H9 (cell line): ENCODE data around the gene RAB33A. TPM values are rescaled to one million over a fixed set of nuclear protein-coding genes. Genes with fewer than 3 reads are reported as not detected.

ENCODE experiments used
- DNase-seq: peaks from one replicate; pipeline ENCODE4 v3.0.0-alpha.2; 2017
- H2AFZ ChIP-seq: one replicate; pipeline ENCODE4 v1.6.1; 2013; ENCODE audit warnings: mild to moderate bottlenecking, low read length, control low read depth, moderate library complexity
- H2AK5ac ChIP-seq: 2 replicates; pipeline ENCODE4 v1.6.1; 2013; ENCODE audit warnings: low read length, control low read depth, mixed read lengths; ENCODE audit not compliant: insufficient read length
- H2BK120ac ChIP-seq: one replicate; pipeline ENCODE4 v1.6.1; 2013; ENCODE audit warnings: low read depth, mild to moderate bottlenecking, low read length, control low read depth, inconsistent platforms; ENCODE audit not compliant: poor library complexity, severe bottlenecking
- H2BK12ac ChIP-seq: 2 replicates; pipeline ENCODE4 v1.6.1; 2013; ENCODE audit warnings: low read length, control low read depth, mixed read lengths, low read depth; ENCODE audit not compliant: insufficient read length
- H2BK15ac ChIP-seq: 2 replicates; pipeline ENCODE4 v1.6.1; 2013; ENCODE audit warnings: low read depth, low read length, control low read depth
- H2BK20ac ChIP-seq: one replicate; pipeline ENCODE4 v1.6.1; 2013; ENCODE audit warnings: low read depth, mild to moderate bottlenecking, low read length, control low read depth, inconsistent platforms; ENCODE audit not compliant: poor library complexity, severe bottlenecking
- H2BK5ac ChIP-seq: 2 replicates; pipeline ENCODE4 v1.6.1; 2013; ENCODE audit warnings: low read length, control low read depth, mixed read lengths; ENCODE audit not compliant: insufficient read length
- H3K14ac ChIP-seq: 2 replicates; pipeline ENCODE4 v1.6.1; 2013; ENCODE audit warnings: low read length, control low read depth; ENCODE audit not compliant: insufficient read depth
- H3K18ac ChIP-seq: 2 replicates; pipeline ENCODE4 v1.6.1; 2013; ENCODE audit warnings: low read depth, mild to moderate bottlenecking, mixed read lengths, low read length, control low read depth; ENCODE audit not compliant: insufficient read length
- H3K23ac ChIP-seq: 2 replicates; pipeline ENCODE4 v1.6.1; 2013; ENCODE audit warnings: low read length, control low read depth, mixed read lengths, low read depth; ENCODE audit not compliant: insufficient read length
- H3K23me2 ChIP-seq: 2 replicates; pipeline ENCODE4 v1.6.1; 2013; ENCODE audit warnings: low read depth, mild to moderate bottlenecking, mixed read lengths, low read length, control low read depth; ENCODE audit not compliant: insufficient read length, poor library complexity, severe bottlenecking
- H3K27ac ChIP-seq: 2 replicates; pipeline ENCODE4 v1.5.1; 2013; ENCODE audit warnings: low read length, control low read depth, mixed read lengths, low read depth; ENCODE audit not compliant: insufficient read length
- H3K27me3 ChIP-seq: 2 replicates; pipeline ENCODE4 v1.6.1; 2013; ENCODE audit warnings: low read length, control low read depth, inconsistent platforms; ENCODE audit not compliant: insufficient read depth
- H3K4ac ChIP-seq: 2 replicates; pipeline ENCODE4 v1.6.1; 2013; ENCODE audit warnings: low read depth, mild to moderate bottlenecking, control low read depth, inconsistent platforms, low read length, moderate library complexity
- H3K4me1 ChIP-seq: 2 replicates; pipeline ENCODE4 v1.6.1; 2013; ENCODE audit warnings: low read length, control low read depth, inconsistent platforms; ENCODE audit not compliant: insufficient read depth
- H3K4me2 ChIP-seq: 2 replicates; pipeline ENCODE4 v1.6.1; 2013; ENCODE audit warnings: low read length, control low read depth, mixed read lengths; ENCODE audit not compliant: insufficient read length, insufficient read depth
- H3K56ac ChIP-seq: 2 replicates; pipeline ENCODE4 v1.6.1; 2013; ENCODE audit warnings: low read depth, mild to moderate bottlenecking, mixed read lengths, low read length, control low read depth; ENCODE audit not compliant: insufficient read length
- H3K79me1 ChIP-seq: 2 replicates; pipeline ENCODE4 v1.6.1; 2013; ENCODE audit warnings: low read depth, mild to moderate bottlenecking, moderate library complexity, low read length, control low read depth, inconsistent platforms; ENCODE audit not compliant: insufficient read depth, poor library complexity, severe bottlenecking
- H3K79me2 ChIP-seq: 2 replicates; pipeline ENCODE4 v1.6.1; 2013; ENCODE audit warnings: low read length, control low read depth, inconsistent platforms; ENCODE audit not compliant: insufficient read depth
- H3K9ac ChIP-seq: 2 replicates; pipeline ENCODE4 v1.6.1; 2013; ENCODE audit warnings: low read length, control low read depth, mixed read lengths; ENCODE audit not compliant: insufficient read length; ENCODE audit errors: extremely low read depth
- H3K9me3 ChIP-seq: one replicate; pipeline ENCODE4 v1.6.1; 2013; ENCODE audit warnings: low read depth, low read length, inconsistent platforms; ENCODE audit not compliant: control insufficient read depth
- H3T11ph ChIP-seq: one replicate; pipeline ENCODE4 v1.6.1; 2013; ENCODE audit warnings: mild to moderate bottlenecking, low read length, control low read depth, inconsistent platforms
- H4K20me1 ChIP-seq: one replicate; pipeline ENCODE4 v1.6.1; 2013; ENCODE audit not compliant: control insufficient read depth, insufficient read length, insufficient read depth
- H4K5ac ChIP-seq: 2 replicates; pipeline ENCODE4 v1.6.1; 2013; ENCODE audit warnings: low read depth, mild to moderate bottlenecking, mixed read lengths, low read length, control low read depth; ENCODE audit not compliant: insufficient read length
- H4K8ac ChIP-seq: replicated peaks from 2 replicates; pipeline ENCODE4 v1.6.1; 2013; ENCODE audit warnings: low read length, control low read depth, mixed read lengths, low read depth; ENCODE audit not compliant: insufficient read length
- H4K91ac ChIP-seq: 2 replicates; pipeline ENCODE4 v1.6.1; 2013; ENCODE audit warnings: low read depth, mild to moderate bottlenecking, moderate library complexity, mixed read lengths, low read length, control low read depth; ENCODE audit not compliant: insufficient read length
- H3K27ac Mint-ChIP-seq, 3 experiments: 2 replicates in 2 of 3; 3 replicates in 1 of 3; pipeline ENCODE4 v1.8.0; 2020 to 2021; ENCODE audit warnings: mixed read lengths in 3 of 3, mild to moderate bottlenecking in 1 of 3, moderate library complexity in 1 of 3
- H3K27me3 Mint-ChIP-seq: 2 replicates; pipeline ENCODE4 v1.8.0; 2021; ENCODE audit warnings: low read depth, mild to moderate bottlenecking, moderate library complexity, mixed read lengths
- H3K36me3 Mint-ChIP-seq, 3 experiments: 2 replicates in 2 of 3; 3 replicates in 1 of 3; pipeline ENCODE4 v1.8.0; 2020 to 2021; ENCODE audit warnings: low read depth in 3 of 3, mixed read lengths in 3 of 3; ENCODE audit not compliant: insufficient read depth in 1 of 3
- H3K4me1 Mint-ChIP-seq, 2 experiments: 2 replicates each; pipeline ENCODE4 v1.8.0; 2020; ENCODE audit warnings: mixed read lengths in 2 of 2
- H3K4me3 Mint-ChIP-seq, 2 experiments: 2 replicates in 1 of 2; 3 replicates in 1 of 2; pipeline ENCODE4 v1.8.0; 2020 to 2021; ENCODE audit warnings: mild to moderate bottlenecking in 2 of 2, mixed read lengths in 2 of 2, moderate library complexity in 1 of 2
- H3K9me3 Mint-ChIP-seq, 2 experiments: 2 replicates in 1 of 2; 3 replicates in 1 of 2; pipeline ENCODE4 v1.8.0; 2020; ENCODE audit warnings: mild to moderate bottlenecking in 2 of 2, mixed read lengths in 2 of 2, moderate library complexity in 1 of 2
- CTCF ChIP-seq: fragments of 200-600 bp; sonication (generic); conservative IDR thresholded peaks from 3 replicates; pipeline ENCODE4 v1.8.0; 2021; ENCODE audit warnings: antibody characterized with exemption, mild to moderate bottlenecking
- WGBS: extraction: QIAGEN DNeasy Blood & Tissue Kit; methylation state at CpG from one replicate; pipeline ENCODE4 v1.1.7; 2013; ENCODE audit warnings: missing lambda C conversion rate, low lambda C conversion rate, mixed read lengths; ENCODE audit not compliant: insufficient read length; ENCODE audit errors: extremely low coverage; 5-methylcytosine and 5-hydroxymethylcytosine counted together
- total RNA-seq: library from RNA; stranded (reverse); gene quantifications from 2 replicates; pipeline ENCODE4 v1.2.1, GENCODE V29; 2021

RAB33A gene
- total RNA-seq, 1 experiment from 2014 or later, result 0.59 TPM

GRCh38 chrX:130155564-130155963, 16.2 kb upstream of the RAB33A start:
- Mint-ChIP-seq H3K27ac (no peak overlapping the region), H3K27me3 (no peaks in the 10 kb centered on the region), H3K9me3 (peaks cover 0 to 56% of the 10 kb centered on the region in 2 experiments; a peak in 2 of 5 replicates), H3K4me3 (no peak overlapping the region), H3K4me1 (no peaks in the 10 kb centered on the region), H3K36me3 (peaks cover 2 to 14% (median 3%) of the 10 kb centered on the region in 3 experiments; a peak in 4 of 7 replicates)
- no peak overlapping the region for H3K14ac ChIP-seq
- no peak overlapping the region for H2BK120ac ChIP-seq
- WGBS, result no CpG with 5 or more reads among the region's 2 CpGs
- H3T11ph ChIP-seq, result no peak overlapping the region
- no peaks in the 10 kb centered on the region for H3K79me2 ChIP-seq
- no peaks in the 10 kb centered on the region for H3K4me1 ChIP-seq
- no peak overlapping the region for H3K4me2 ChIP-seq
- H4K5ac ChIP-seq, result no peak overlapping the region
- no peak overlapping the region for H2AFZ ChIP-seq
- no peak overlapping the region for H2AK5ac ChIP-seq
- H2BK15ac ChIP-seq, result no peak overlapping the region
- no peak overlapping the region for H4K91ac ChIP-seq
- no peak overlapping the region for H2BK5ac ChIP-seq
- no peak overlapping the region for H2BK12ac ChIP-seq
- no peak overlapping the region for H4K8ac ChIP-seq
- H3K4ac ChIP-seq, result no peak overlapping the region
- no peaks in the 10 kb centered on the region for H4K20me1 ChIP-seq
- TF ChIP-seq CTCF, result no peak
- no peaks in the 10 kb centered on the region for H3K27me3 ChIP-seq
- H3K9me3 ChIP-seq, result no peaks in the 10 kb centered on the region
- DNase-seq, result no peak
- H2BK20ac ChIP-seq, result no peak overlapping the region
- no peak overlapping the region for H3K9ac ChIP-seq
- no peaks in the 10 kb centered on the region for H3K23me2 ChIP-seq
- no peaks in the 10 kb centered on the region for H3K79me1 ChIP-seq
- no peak overlapping the region for H3K18ac ChIP-seq
- no peak overlapping the region for H3K27ac ChIP-seq
- no peak overlapping the region for H3K56ac ChIP-seq
- H3K23ac ChIP-seq, result no peak overlapping the region
